HepG2 (cell line): Measurements from ENCODE around the gene DNAJC7. TPM values are rescaled to one million over a fixed set of nuclear protein-coding genes. Genes with fewer than 3 reads are reported as not detected.
A peak's percentile ranks its signal among the peaks of the same experiment; 100 is the strongest.

ENCODE experiments used
- ATM ChIP-seq: fragments of 450-650 bp; IDR thresholded peaks from 2 replicates; pipeline ENCODE4 v1.7.1; 2017; ENCODE audit warnings: mild to moderate bottlenecking, borderline replicate concordance
- BCL6 ChIP-seq: IDR thresholded peaks from 2 replicates; pipeline ENCODE4 v1.6.1; 2016; ENCODE audit warnings: missing genetic modification reagents, missing compliant biosample characterization
- ELF3 ChIP-seq: IDR thresholded peaks from 2 replicates; pipeline ENCODE4 v1.6.1; 2016; ENCODE audit warnings: missing genetic modification reagents, missing compliant biosample characterization
- HDAC2 ChIP-seq: sonication (generic); formaldehyde crosslinking; IDR thresholded peaks from 2 replicates; pipeline ENCODE4 v1.4.0; 2020; ENCODE audit warnings: missing genetic modification reagents
- NFKB2 ChIP-seq: sonication (generic); formaldehyde crosslinking; IDR thresholded peaks from 2 replicates; pipeline ENCODE4 v1.4.0; 2020; ENCODE audit warnings: missing genetic modification reagents, borderline replicate concordance
- SP4 ChIP-seq: sonication (generic); formaldehyde crosslinking; IDR thresholded peaks from 2 replicates; pipeline ENCODE4 v1.8.1; 2023; ENCODE audit warnings: mild to moderate bottlenecking, missing genetic modification reagents
- TCF7 ChIP-seq: sonication (generic); IDR thresholded peaks from 2 replicates; pipeline ENCODE4 v1.6.1; 2016; ENCODE audit warnings: antibody characterized with exemption, low read depth
- ZFP36L1 ChIP-seq: sonication (generic); formaldehyde crosslinking; IDR thresholded peaks from 2 replicates; pipeline ENCODE4 v1.8.0; 2022; ENCODE audit warnings: mild to moderate bottlenecking, missing genetic modification reagents, moderate library complexity
- ZNF251 ChIP-seq: sonication (generic); formaldehyde crosslinking; IDR thresholded peaks from 2 replicates; pipeline ENCODE4 v1.9.0; 2021; ENCODE audit warnings: mild to moderate bottlenecking, missing genetic modification reagents
- ZNF317 ChIP-seq: sonication (generic); formaldehyde crosslinking; IDR thresholded peaks from 2 replicates; pipeline ENCODE4 v1.5.0; 2020; ENCODE audit warnings: mild to moderate bottlenecking, missing genetic modification reagents
- ZNF350 ChIP-seq: sonication (generic); formaldehyde crosslinking; IDR thresholded peaks from 2 replicates; pipeline ENCODE4 v1.4.0; 2020; ENCODE audit warnings: mild to moderate bottlenecking, low read depth, missing genetic modification reagents, borderline replicate concordance
- ZNF781 ChIP-seq: sonication (generic); formaldehyde crosslinking; IDR thresholded peaks from 2 replicates; pipeline ENCODE4 v1.5.1; 2020; ENCODE audit warnings: borderline replicate concordance, mild to moderate bottlenecking, missing genetic modification reagents; ENCODE audit errors: not compliant biosample characterization
- ZNF879 ChIP-seq: sonication (generic); formaldehyde crosslinking; IDR thresholded peaks from 2 replicates; pipeline ENCODE4 v1.8.1; 2023; ENCODE audit warnings: missing genetic modification reagents
- polyA plus RNA-seq, 8 experiments: library from polyadenylated mRNA; depleted of rRNA in 3 of 8; stranded (reverse) in 7 of 8; unstranded in 1 of 8; fragments of >200 nt; fragmentation: Illumina TruSeq in 4 of 8; extraction: Trizol in 4 of 8; gene quantifications; 2 replicates each; pipeline versions ENCODE4 v1.2.1 to v1.2.3, GENCODE V29; 2011 to 2016; ENCODE audit warnings: low read depth in 4 of 8, missing spikeins in 1 of 8, mixed read lengths in 1 of 8; ENCODE audit not compliant: insufficient read depth in 1 of 8
- total RNA-seq, 5 experiments: library from RNA; depleted of rRNA; stranded (reverse); fragments of >200 nt; fragmentation: Illumina TruSeq; extraction: Trizol; gene quantifications; 2 replicates each; pipeline ENCODE4 v1.2.3, GENCODE V29; 2016; ENCODE audit warnings: low read depth in 1 of 5
- TF ChIP-seq, protein P1 (sequence below): IDR thresholded peaks from 2 replicates; pipeline ENCODE4 v1.4.0; 2020; ENCODE audit warnings: mild to moderate bottlenecking, missing genetic modification reagents
- TF ChIP-seq, protein P2 (sequence below): sonication (generic); formaldehyde crosslinking; IDR thresholded peaks from 2 replicates; pipeline ENCODE4 v1.5.1; 2020; ENCODE audit warnings: mild to moderate bottlenecking, moderate library complexity, missing genetic modification reagents
- TF ChIP-seq, protein P3 (sequence below): sonication (generic); formaldehyde crosslinking; IDR thresholded peaks from 2 replicates; pipeline ENCODE4 v1.4.0; 2020; ENCODE audit warnings: missing genetic modification reagents
- TF ChIP-seq, protein P4 (sequence below): sonication (generic); formaldehyde crosslinking; IDR thresholded peaks from 2 replicates; pipeline ENCODE4 v1.5.0; 2020; ENCODE audit warnings: missing genetic modification reagents

The DNAJC7 gene
- total and polyA plus RNA-seq, 2 of the 13 experiments (the other 11 are each of a cell fraction or from before 2014, with no cell fraction given), result 47.7 to 132 TPM

DNA sequence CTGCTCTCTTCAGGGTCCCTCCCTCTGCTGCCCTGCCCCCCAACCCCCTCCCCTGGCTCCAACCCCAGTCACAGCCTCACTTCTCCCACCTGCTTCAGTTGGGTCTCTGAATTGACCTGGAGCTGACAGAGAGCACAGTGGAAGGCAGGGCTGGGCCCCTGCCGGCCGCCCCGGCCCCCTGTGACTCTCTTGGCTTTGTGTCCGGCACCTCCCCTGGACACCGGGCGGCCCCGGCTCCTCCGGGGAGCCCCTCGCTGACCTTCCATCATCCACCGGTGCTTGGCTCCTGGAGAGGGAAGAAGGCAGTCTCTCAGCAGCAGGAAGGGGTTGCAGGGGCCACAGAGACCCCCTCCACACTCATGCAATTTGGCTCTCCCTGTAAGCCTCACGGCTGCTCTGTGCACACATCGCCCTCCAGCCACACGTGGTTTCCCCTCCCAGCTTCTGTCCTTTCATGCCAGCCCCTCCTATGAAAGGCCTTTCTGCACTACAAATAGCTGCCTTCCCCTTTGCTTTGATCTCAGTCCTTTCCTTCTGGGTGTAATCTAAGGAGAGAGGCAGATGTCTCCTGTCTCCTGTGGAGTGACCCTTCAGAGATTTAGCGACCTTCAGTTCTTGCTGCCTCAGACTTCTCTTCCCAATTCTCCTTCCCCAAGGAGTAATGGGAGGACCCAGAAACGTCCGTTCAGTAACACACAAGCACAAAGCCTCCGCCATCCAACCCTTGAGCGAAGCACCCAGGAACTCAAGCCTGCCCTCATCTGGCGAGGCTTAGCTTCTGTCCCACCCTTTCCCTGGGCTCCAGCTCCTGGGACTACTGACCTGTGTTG, 10.9 kb upstream of the DNAJC7 start (continued):
- TF ChIP-seq, protein P1, sequence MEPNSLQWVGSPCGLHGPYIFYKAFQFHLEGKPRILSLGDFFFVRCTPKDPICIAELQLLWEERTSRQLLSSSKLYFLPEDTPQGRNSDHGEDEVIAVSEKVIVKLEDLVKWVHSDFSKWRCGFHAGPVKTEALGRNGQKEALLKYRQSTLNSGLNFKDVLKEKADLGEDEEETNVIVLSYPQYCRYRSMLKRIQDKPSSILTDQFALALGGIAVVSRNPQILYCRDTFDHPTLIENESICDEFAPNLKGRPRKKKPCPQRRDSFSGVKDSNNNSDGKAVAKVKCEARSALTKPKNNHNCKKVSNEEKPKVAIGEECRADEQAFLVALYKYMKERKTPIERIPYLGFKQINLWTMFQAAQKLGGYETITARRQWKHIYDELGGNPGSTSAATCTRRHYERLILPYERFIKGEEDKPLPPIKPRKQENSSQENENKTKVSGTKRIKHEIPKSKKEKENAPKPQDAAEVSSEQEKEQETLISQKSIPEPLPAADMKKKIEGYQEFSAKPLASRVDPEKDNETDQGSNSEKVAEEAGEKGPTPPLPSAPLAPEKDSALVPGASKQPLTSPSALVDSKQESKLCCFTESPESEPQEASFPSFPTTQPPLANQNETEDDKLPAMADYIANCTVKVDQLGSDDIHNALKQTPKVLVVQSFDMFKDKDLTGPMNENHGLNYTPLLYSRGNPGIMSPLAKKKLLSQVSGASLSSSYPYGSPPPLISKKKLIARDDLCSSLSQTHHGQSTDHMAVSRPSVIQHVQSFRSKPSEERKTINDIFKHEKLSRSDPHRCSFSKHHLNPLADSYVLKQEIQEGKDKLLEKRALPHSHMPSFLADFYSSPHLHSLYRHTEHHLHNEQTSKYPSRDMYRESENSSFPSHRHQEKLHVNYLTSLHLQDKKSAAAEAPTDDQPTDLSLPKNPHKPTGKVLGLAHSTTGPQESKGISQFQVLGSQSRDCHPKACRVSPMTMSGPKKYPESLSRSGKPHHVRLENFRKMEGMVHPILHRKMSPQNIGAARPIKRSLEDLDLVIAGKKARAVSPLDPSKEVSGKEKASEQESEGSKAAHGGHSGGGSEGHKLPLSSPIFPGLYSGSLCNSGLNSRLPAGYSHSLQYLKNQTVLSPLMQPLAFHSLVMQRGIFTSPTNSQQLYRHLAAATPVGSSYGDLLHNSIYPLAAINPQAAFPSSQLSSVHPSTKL (CRISPR knock-in tag), result peak; percentile 60
- TF ChIP-seq ZFP36L1 (CRISPR knock-in tag), result peak; percentile 44; the same call in 1 of the 2 replicates
- TF ChIP-seq, protein P2, sequence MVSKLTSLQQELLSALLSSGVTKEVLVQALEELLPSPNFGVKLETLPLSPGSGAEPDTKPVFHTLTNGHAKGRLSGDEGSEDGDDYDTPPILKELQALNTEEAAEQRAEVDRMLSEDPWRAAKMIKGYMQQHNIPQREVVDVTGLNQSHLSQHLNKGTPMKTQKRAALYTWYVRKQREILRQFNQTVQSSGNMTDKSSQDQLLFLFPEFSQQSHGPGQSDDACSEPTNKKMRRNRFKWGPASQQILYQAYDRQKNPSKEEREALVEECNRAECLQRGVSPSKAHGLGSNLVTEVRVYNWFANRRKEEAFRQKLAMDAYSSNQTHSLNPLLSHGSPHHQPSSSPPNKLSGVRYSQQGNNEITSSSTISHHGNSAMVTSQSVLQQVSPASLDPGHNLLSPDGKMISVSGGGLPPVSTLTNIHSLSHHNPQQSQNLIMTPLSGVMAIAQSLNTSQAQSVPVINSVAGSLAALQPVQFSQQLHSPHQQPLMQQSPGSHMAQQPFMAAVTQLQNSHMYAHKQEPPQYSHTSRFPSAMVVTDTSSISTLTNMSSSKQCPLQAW (CRISPR knock-in tag), result 0 out of 2 replicates have a peak, but pooled peaks have one; percentile 77
- TF ChIP-seq, protein P3, sequence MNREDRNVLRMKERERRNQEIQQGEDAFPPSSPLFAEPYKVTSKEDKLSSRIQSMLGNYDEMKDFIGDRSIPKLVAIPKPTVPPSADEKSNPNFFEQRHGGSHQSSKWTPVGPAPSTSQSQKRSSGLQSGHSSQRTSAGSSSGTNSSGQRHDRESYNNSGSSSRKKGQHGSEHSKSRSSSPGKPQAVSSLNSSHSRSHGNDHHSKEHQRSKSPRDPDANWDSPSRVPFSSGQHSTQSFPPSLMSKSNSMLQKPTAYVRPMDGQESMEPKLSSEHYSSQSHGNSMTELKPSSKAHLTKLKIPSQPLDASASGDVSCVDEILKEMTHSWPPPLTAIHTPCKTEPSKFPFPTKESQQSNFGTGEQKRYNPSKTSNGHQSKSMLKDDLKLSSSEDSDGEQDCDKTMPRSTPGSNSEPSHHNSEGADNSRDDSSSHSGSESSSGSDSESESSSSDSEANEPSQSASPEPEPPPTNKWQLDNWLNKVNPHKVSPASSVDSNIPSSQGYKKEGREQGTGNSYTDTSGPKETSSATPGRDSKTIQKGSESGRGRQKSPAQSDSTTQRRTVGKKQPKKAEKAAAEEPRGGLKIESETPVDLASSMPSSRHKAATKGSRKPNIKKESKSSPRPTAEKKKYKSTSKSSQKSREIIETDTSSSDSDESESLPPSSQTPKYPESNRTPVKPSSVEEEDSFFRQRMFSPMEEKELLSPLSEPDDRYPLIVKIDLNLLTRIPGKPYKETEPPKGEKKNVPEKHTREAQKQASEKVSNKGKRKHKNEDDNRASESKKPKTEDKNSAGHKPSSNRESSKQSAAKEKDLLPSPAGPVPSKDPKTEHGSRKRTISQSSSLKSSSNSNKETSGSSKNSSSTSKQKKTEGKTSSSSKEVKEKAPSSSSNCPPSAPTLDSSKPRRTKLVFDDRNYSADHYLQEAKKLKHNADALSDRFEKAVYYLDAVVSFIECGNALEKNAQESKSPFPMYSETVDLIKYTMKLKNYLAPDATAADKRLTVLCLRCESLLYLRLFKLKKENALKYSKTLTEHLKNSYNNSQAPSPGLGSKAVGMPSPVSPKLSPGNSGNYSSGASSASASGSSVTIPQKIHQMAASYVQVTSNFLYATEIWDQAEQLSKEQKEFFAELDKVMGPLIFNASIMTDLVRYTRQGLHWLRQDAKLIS (CRISPR knock-in tag), result no peak
- no peak for TF ChIP-seq NFKB2 (CRISPR knock-in tag)
- no peak for TF ChIP-seq ATM
- peak; percentile 7; the same call in 1 of the 2 replicates for TF ChIP-seq TCF7
- TF ChIP-seq ZNF781 (CRISPR knock-in tag), result peak; percentile 37
- TF ChIP-seq ZNF251 (CRISPR knock-in tag), result no peak
- TF ChIP-seq ZNF879 (CRISPR knock-in tag), result no peak
- TF ChIP-seq SP4 (CRISPR knock-in tag), result no peak
- TF ChIP-seq, protein P4, sequence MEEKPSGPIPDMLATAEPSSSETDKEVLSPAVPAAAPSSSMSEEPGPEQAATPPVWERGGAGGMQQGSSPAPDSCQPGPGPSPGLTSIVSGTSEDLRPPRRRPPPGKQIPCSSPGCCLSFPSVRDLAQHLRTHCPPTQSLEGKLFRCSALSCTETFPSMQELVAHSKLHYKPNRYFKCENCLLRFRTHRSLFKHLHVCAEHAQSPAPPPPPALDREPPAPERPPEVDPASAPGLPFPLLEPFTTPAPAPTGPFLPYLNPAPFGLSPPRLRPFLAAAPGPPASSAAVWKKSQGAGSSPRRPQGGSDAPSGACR (CRISPR knock-in tag), result peak; percentile 27; the same call in 1 of the 2 replicates
- 0 out of 2 replicates have a peak, but pooled peaks have one; percentile 18 for TF ChIP-seq BCL6 (CRISPR knock-in tag)
- peak; percentile 56; the same call in 1 of the 2 replicates for TF ChIP-seq ELF3 (CRISPR knock-in tag)
- TF ChIP-seq ZNF317 (CRISPR knock-in tag), result peak; percentile 49; the same call in 1 of the 2 replicates
- peak; percentile 51; the same call in 1 of the 2 replicates for TF ChIP-seq HDAC2 (CRISPR knock-in tag)
- peak; percentile 83 for TF ChIP-seq ZNF350 (CRISPR knock-in tag)
